ENCODE measurements around the gene ABCC1.

Gene ABCC1

DNA sequence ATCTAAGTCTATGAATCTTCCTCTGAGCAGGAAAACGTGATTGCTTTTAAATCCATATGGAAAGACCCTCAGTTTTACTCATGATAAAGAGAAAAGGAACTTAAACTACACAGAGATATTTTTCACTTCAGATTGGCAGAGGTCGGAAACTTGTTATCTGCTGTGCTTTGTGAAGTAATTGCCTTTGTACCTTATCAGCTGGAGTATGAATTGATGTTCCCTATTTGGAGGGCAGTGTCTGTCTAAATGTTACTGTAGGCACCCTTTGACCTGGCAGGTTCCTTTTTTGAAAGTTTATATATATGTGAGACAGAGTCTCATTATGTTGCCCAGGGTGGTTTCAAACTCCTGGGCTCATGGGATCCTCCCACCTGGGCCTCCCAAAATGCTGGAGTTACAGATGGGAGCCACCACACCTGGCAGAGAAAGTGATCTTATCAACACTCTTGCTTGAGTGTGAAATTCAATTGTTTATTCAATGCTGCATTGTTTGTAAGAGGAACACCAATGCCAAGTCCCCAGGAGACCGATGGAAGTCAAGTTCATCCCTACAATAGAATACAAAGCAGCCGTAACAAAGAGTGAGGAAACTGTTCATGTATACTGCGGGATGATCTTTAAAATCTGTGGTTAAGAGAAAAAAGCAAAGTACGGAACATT, 52.3 kb downstream of the ABCC1 start:
- no peak overlapping the region for H3K4me3 ChIP-seq
- peak overlapping the region in 8 of 11 experiments; percentile 2 to 51 (median 26); a peak in 9 of 22 replicates for H3K4me2 ChIP-seq
- H3K27me3 ChIP-seq, result no peaks in the 10 kb centered on the region
- peaks cover 0 to 11% (median 0%) of the 10 kb centered on the region in 11 experiments; a peak in 2 of 22 replicates for H3K9me3 ChIP-seq (replicated peaks in 1 of 11)
- no peak for TF ChIP-seq Cebpa-rat (IDR thresholded peaks at IDR 0.05)
- peaks cover 0 to 13% (median 8%) of the 10 kb centered on the region in 11 experiments; a peak in 7 of 22 replicates for H3K36me3 ChIP-seq
- peak overlapping the region in 2 of 11 experiments; percentile 14 to 93; a peak in 2 of 22 replicates for H3K27ac ChIP-seq
- no peak overlapping the region for H3K9ac ChIP-seq
- no peaks in the 10 kb centered on the region; a peak in 1 of 22 replicates for H4K20me1 ChIP-seq
- peaks cover 51 to 71% (median 61%) of the 10 kb centered on the region in 10 experiments for H3K4me1 ChIP-seq

GRCh38 chr16:16003719-16004313, 54.4 kb downstream of the ABCC1 start:
- Histone ChIP-seq H3K9ac (no peak overlapping the region), H3K36me3 (peaks cover 0 to 13% (median 10%) of the 10 kb centered on the region in 11 experiments; a peak in 7 of 22 replicates), H3K27ac (no peak overlapping the region), H3K4me1 (peaks cover 51 to 74% (median 62%) of the 10 kb centered on the region in 10 experiments), H3K4me2 (no peak overlapping the region), H3K27me3 (no peaks in the 10 kb centered on the region), H3K4me3 (no peak overlapping the region), H3K9me3 (replicated peaks in 1 of 11) (peaks cover 0 to 11% (median 0%) of the 10 kb centered on the region in 11 experiments; a peak in 2 of 22 replicates), H4K20me1 (peaks cover 0 to 11% (median 0%) of the 10 kb centered on the region in 11 experiments; a peak in 5 of 22 replicates)
- no peak for TF ChIP-seq Cebpa-rat (IDR thresholded peaks at IDR 0.05)

DNA sequence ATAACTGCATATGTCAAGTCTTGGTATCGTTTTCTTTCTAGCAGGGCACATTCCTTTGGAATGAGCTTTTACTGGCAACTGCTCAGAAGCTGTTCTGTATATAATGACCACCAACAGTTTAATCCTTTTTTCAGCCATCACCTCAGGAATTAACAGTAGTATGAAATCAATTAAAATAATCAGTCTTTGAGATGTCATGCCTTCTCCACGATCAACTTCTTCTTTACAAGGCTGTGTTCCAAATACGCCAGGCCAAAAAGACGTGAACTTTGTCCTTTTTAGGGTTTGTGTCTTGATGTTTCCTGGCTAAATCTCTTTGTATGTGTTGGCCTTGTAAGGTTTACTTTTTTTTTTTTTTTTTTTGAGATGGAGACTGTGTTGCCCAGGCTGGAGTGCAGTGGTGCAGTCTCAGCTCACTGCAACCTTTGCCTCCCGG, 54.9 kb downstream of the ABCC1 start:
- H3K4me1 ChIP-seq, result peaks cover 51 to 74% (median 61%) of the 10 kb centered on the region in 10 experiments
- H3K4me2 ChIP-seq, result no peak overlapping the region

GRCh38 chr16:16005721-16006120, 56.3 kb downstream of the ABCC1 start:
- H3K36me3 ChIP-seq, result peaks cover 15 to 31% (median 21%) of the 10 kb centered on the region in 11 experiments; a peak in 21 of 22 replicates
- H3K27ac ChIP-seq, result 0 out of 22 replicates have a peak overlapping the region, but pooled peaks of 1 of the 11 experiments have one; percentile 6
- H3K9me3 ChIP-seq (replicated peaks in 1 of 11), result peaks cover 0 to 11% (median 0%) of the 10 kb centered on the region in 11 experiments; a peak in 2 of 22 replicates
- no peak for TF ChIP-seq Cebpa-rat (IDR thresholded peaks at IDR 0.05)
- peaks cover 46 to 64% (median 61%) of the 10 kb centered on the region in 10 experiments for H3K4me1 ChIP-seq
- peaks cover 0 to 21% (median 6%) of the 10 kb centered on the region in 11 experiments; a peak in 8 of 22 replicates for H4K20me1 ChIP-seq
- no peaks in the 10 kb centered on the region for H3K27me3 ChIP-seq
- no peak overlapping the region for H3K9ac ChIP-seq
- H3K4me2 ChIP-seq, result 0 out of 22 replicates have a peak overlapping the region, but pooled peaks of 1 of the 11 experiments have one; percentile 88
- H3K4me3 ChIP-seq, result no peak overlapping the region

More for the DNA sequence above, 54.9 kb downstream of the ABCC1 start:
- Histone ChIP-seq H3K27me3 (no peaks in the 10 kb centered on the region), H3K27ac (no peak overlapping the region), H3K36me3 (peaks cover 1 to 18% (median 13%) of the 10 kb centered on the region in 11 experiments; a peak in 19 of 22 replicates), H3K9me3 (replicated peaks in 1 of 11) (peaks cover 0 to 11% (median 0%) of the 10 kb centered on the region in 11 experiments; a peak in 2 of 22 replicates), H3K4me3 (no peak overlapping the region), H4K20me1 (peaks cover 0 to 15% (median 0%) of the 10 kb centered on the region in 11 experiments; a peak in 7 of 22 replicates), H3K9ac (no peak overlapping the region)
- no peak for TF ChIP-seq Cebpa-rat (IDR thresholded peaks at IDR 0.05)

DNA sequence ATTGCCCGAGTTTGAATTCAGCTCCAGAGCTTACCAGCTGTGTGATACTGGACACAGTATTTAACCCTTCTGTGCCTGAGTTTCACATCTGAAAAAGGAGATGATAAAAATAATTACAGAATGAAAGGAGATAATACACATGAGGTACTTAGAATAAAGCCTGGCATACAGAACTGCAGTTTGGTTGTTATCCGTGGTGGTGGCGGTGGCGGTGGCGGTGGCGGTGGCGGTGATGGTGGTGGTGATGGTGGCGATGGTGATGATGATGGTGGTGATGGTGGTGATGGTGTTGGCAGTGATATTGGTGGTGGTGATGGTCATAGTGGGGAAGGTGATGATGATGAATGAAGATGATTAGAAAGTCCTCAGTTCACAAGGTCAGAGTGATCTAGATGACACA, 57.2 kb downstream of the ABCC1 start:
- H4K20me1 ChIP-seq, result peaks cover 0 to 21% (median 7%) of the 10 kb centered on the region in 11 experiments; a peak in 8 of 22 replicates
- peak overlapping the region; percentile 56 to 88 (median 76); a peak in 21 of 22 replicates for H3K4me2 ChIP-seq
- peaks cover 37 to 60% (median 54%) of the 10 kb centered on the region in 10 experiments for H3K4me1 ChIP-seq
- no peak overlapping the region for H3K9ac ChIP-seq
- TF ChIP-seq Cebpa-rat (IDR thresholded peaks at IDR 0.05), result no peak
- peak overlapping the region in 7 of 11 experiments; percentile 38 to 74 (median 68); a peak in 9 of 22 replicates for H3K27ac ChIP-seq
- H3K9me3 ChIP-seq (replicated peaks in 1 of 11), result peaks cover 0 to 11% (median 0%) of the 10 kb centered on the region in 11 experiments; a peak in 2 of 22 replicates
- H3K4me3 ChIP-seq, result no peak overlapping the region
- no peaks in the 10 kb centered on the region for H3K27me3 ChIP-seq
- H3K36me3 ChIP-seq, result peaks cover 25 to 40% (median 28%) of the 10 kb centered on the region in 11 experiments

GRCh38 chr16:16007743-16008111, 58.3 kb downstream of the ABCC1 start:
- H3K9me3 ChIP-seq (replicated peaks in 1 of 11), result peaks cover 0 to 6% (median 0%) of the 10 kb centered on the region in 11 experiments; a peak in 2 of 22 replicates
- H4K20me1 ChIP-seq, result peaks cover 0 to 22% (median 7%) of the 10 kb centered on the region in 11 experiments; a peak in 8 of 22 replicates
- no peak for TF ChIP-seq Cebpa-rat (IDR thresholded peaks at IDR 0.05)
- peak overlapping the region in 2 of 10 experiments; percentile 1 to 8; a peak in 3 of 20 replicates for H3K4me3 ChIP-seq
- H3K27ac ChIP-seq, result peak overlapping the region; percentile 38 to 74 (median 66); a peak in 21 of 22 replicates
- H3K36me3 ChIP-seq, result peaks cover 34 to 42% (median 39%) of the 10 kb centered on the region in 11 experiments
- peak overlapping the region; percentile 56 to 88 (median 76) for H3K4me2 ChIP-seq
- peak overlapping the region; percentile 19 to 61 (median 48); a peak in 18 of 22 replicates for H3K9ac ChIP-seq
- peaks cover 31 to 64% (median 54%) of the 10 kb centered on the region in 10 experiments for H3K4me1 ChIP-seq
- no peaks in the 10 kb centered on the region for H3K27me3 ChIP-seq

DNA sequence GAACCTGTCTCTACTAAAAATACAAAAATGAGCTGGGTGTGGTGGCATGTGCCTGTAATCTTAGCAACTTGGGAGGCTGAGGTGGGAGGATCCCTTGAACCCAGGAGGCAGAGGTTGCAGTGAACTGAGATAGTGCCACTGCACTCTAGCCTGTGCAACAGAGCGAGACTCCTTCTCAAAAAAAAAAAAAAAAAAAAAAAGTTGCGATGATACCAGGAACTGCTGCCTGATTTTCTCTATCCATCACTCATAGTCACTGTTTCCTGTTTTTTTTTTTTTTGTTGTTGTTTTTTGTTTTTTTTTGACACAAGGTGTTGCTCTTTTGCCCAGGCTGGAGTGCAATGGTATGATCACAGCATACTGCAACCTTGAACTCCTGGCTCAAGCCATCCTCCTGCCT, 59.2 kb downstream of the ABCC1 start:
- peak overlapping the region; percentile 56 to 88 (median 76) for H3K4me2 ChIP-seq
- peak overlapping the region in 10 of 11 experiments; percentile 38 to 74 (median 62); a peak in 15 of 22 replicates for H3K27ac ChIP-seq
- H3K9ac ChIP-seq, result peak overlapping the region in 3 of 11 experiments; percentile 12 to 58 (median 18); a peak in 4 of 22 replicates

GRCh38 chr16:16009401-16009800, 60.0 kb downstream of the ABCC1 start:
- H3K36me3 ChIP-seq, result peaks cover 36 to 55% (median 42%) of the 10 kb centered on the region in 11 experiments
- H4K20me1 ChIP-seq, result peaks cover 0 to 29% (median 8%) of the 10 kb centered on the region in 11 experiments; a peak in 11 of 22 replicates
- peaks cover 35 to 81% (median 69%) of the 10 kb centered on the region in 10 experiments for H3K4me1 ChIP-seq
- peak overlapping the region in 8 of 11 experiments; percentile 12 to 68 (median 44); a peak in 10 of 22 replicates for H3K27ac ChIP-seq
- H3K9ac ChIP-seq, result peak overlapping the region in 4 of 11 experiments; percentile 15 to 29 (median 25); a peak in 2 of 22 replicates
- H3K9me3 ChIP-seq (replicated peaks in 1 of 11), result peaks cover 0 to 3% (median 0%) of the 10 kb centered on the region in 11 experiments; a peak in 2 of 22 replicates
- no peak for TF ChIP-seq Cebpa-rat (IDR thresholded peaks at IDR 0.05)
- H3K4me2 ChIP-seq, result peak overlapping the region in 9 of 11 experiments; percentile 56 to 88 (median 73); a peak in 16 of 22 replicates
- no peak overlapping the region for H3K4me3 ChIP-seq
- H3K27me3 ChIP-seq, result no peaks in the 10 kb centered on the region

More for the DNA sequence above, 59.2 kb downstream of the ABCC1 start:
- Histone ChIP-seq H3K4me1 (peaks cover 31 to 73% (median 62%) of the 10 kb centered on the region in 10 experiments), H3K36me3 (peaks cover 34 to 51% (median 41%) of the 10 kb centered on the region in 11 experiments), H3K27me3 (no peaks in the 10 kb centered on the region), H3K9me3 (replicated peaks in 1 of 11) (peaks cover 0 to 3% (median 0%) of the 10 kb centered on the region in 11 experiments; a peak in 2 of 22 replicates), H3K4me3 (no peak overlapping the region), H4K20me1 (peaks cover 0 to 24% (median 7%) of the 10 kb centered on the region in 11 experiments; a peak in 9 of 22 replicates)
- TF ChIP-seq Cebpa-rat (IDR thresholded peaks at IDR 0.05), result no peak

All from BLaER1 treated with 17β-estradiol and CSF1 and Interleukin-3, amounts not matched to agents 10 nM and 100 nM (cell line).